Measurements from ENCODE around the gene CHST3.

DNA sequence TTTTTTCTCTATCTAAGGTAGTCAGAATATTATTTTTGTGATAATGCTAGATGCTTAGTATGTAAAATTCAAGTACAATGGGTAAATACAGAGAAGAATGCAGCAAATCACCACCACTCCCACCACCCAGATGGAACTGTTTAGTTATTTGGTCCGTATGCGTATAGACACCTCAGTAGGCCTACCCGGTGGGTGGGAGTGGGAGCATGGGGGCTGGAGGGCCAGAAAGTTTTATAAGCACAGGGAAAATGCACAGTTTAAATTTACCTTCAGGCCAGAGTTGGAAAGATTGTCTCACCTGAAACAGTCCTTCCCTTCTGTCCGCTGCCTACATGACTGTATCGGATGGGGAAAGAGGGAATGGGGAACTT, 15.5 kb downstream of the CHST3 start:
- TF ChIP-seq, protein P1, sequence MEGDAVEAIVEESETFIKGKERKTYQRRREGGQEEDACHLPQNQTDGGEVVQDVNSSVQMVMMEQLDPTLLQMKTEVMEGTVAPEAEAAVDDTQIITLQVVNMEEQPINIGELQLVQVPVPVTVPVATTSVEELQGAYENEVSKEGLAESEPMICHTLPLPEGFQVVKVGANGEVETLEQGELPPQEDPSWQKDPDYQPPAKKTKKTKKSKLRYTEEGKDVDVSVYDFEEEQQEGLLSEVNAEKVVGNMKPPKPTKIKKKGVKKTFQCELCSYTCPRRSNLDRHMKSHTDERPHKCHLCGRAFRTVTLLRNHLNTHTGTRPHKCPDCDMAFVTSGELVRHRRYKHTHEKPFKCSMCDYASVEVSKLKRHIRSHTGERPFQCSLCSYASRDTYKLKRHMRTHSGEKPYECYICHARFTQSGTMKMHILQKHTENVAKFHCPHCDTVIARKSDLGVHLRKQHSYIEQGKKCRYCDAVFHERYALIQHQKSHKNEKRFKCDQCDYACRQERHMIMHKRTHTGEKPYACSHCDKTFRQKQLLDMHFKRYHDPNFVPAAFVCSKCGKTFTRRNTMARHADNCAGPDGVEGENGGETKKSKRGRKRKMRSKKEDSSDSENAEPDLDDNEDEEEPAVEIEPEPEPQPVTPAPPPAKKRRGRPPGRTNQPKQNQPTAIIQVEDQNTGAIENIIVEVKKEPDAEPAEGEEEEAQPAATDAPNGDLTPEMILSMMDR (IDR thresholded peaks at IDR 0.05): no peak
- TF ChIP-seq POLR2AphosphoS5 (IDR thresholded peaks at IDR 0.05) (no peak), EP300 (IDR thresholded peaks at IDR 0.05) (no peak)

All from sigmoid colon (tissue), 4 donors.